Mucosa of rectum (tissue), 2 donors: Measurements from ENCODE around the gene EIF3L.

Source experiments
- H3K27ac ChIP-seq, 2 donors: one replicate each; pipeline ENCODE4 v1.7.0; 2013; ENCODE audit warnings: inconsistent platforms in 2 of 2, low read depth in 2 of 2, low read length in 2 of 2
- H3K27me3 ChIP-seq, 2 donors: one replicate each; pipeline ENCODE4 v1.7.0; 2013; ENCODE audit warnings: low read length in 2 of 2; ENCODE audit not compliant: control insufficient read depth in 2 of 2, insufficient read depth in 2 of 2
- H3K36me3 ChIP-seq, 2 donors: one replicate each; pipeline ENCODE4 v1.7.0; 2013; ENCODE audit warnings: low read length in 2 of 2; ENCODE audit not compliant: control insufficient read depth in 2 of 2, insufficient read depth in 2 of 2
- H3K4me1 ChIP-seq, 2 donors: one replicate each; pipeline ENCODE4 v1.7.0; 2013; ENCODE audit warnings: low read length in 2 of 2, mild to moderate bottlenecking in 1 of 2; ENCODE audit not compliant: control insufficient read depth in 2 of 2, insufficient read depth in 2 of 2
- H3K4me3 ChIP-seq, 2 donors: one replicate each; pipeline ENCODE4 v1.7.0; 2013; ENCODE audit warnings: low read length in 2 of 2
- H3K9ac ChIP-seq, 2 donors: one replicate each; pipeline ENCODE4 v1.7.0; 2013; ENCODE audit warnings: low read length in 2 of 2, low read depth in 1 of 2, mild to moderate bottlenecking in 1 of 2
- H3K9me3 ChIP-seq, 2 donors: one replicate each; pipeline ENCODE4 v1.7.0; 2013; ENCODE audit warnings: low read length in 2 of 2; ENCODE audit not compliant: control insufficient read depth in 2 of 2
- donor health status: healthy.
- donor health status: Normal muscosa, but diverticular disease.

The EIF3L gene

GRCh38 chr22:37913233-37913721, 64.1 kb downstream of the EIF3L start:
- Histone ChIP-seq H3K9me3 (no peaks in the 10 kb centered on the region), H3K27ac (no peak overlapping the region), H3K4me1 (no peaks in the 10 kb centered on the region), H3K27me3 (no peaks in the 10 kb centered on the region), H3K4me3 (no peak overlapping the region), H3K36me3 (peaks cover 21 to 29% of the 10 kb centered on the region in 2 donors), H3K9ac (no peak overlapping the region)

GRCh38 chr22:37916311-37916710, 67.1 kb downstream of the EIF3L start:
- H3K9ac ChIP-seq: no peak overlapping the region
- H3K4me3 ChIP-seq: no peak overlapping the region
- H3K27me3 ChIP-seq: no peaks in the 10 kb centered on the region
- H3K9me3 ChIP-seq: no peaks in the 10 kb centered on the region
- peaks cover 30 to 31% of the 10 kb centered on the region in 2 donors for H3K36me3 ChIP-seq
- H3K4me1 ChIP-seq: no peaks in the 10 kb centered on the region
- H3K27ac ChIP-seq: no peak overlapping the region

- Histone ChIP-seq H3K27me3 (no peaks in the 10 kb centered on the region), H3K27ac (no peak overlapping the region), H3K36me3 (peaks cover 31 to 35% of the 10 kb centered on the region in 2 donors), H3K9me3 (no peaks in the 10 kb centered on the region), H3K4me1 (no peaks in the 10 kb centered on the region), H3K4me3 (no peak overlapping the region), H3K9ac (no peak overlapping the region)
Measured at GRCh38 chr22:37917874-37918548, 68.8 kb downstream of the EIF3L start.

GRCh38 chr22:37918580-37919270, 69.5 kb downstream of the EIF3L start:
- no peak overlapping the region for H3K9ac ChIP-seq
- H3K4me3 ChIP-seq: no peak overlapping the region
- no peaks in the 10 kb centered on the region for H3K27me3 ChIP-seq
- H3K36me3 ChIP-seq: peaks cover 28 to 31% of the 10 kb centered on the region in 2 donors
- no peaks in the 10 kb centered on the region for H3K4me1 ChIP-seq
- no peak overlapping the region for H3K27ac ChIP-seq
- no peaks in the 10 kb centered on the region for H3K9me3 ChIP-seq

GRCh38 chr22:37920126-37920525, 70.9 kb downstream of the EIF3L start:
- no peaks in the 10 kb centered on the region for H3K4me1 ChIP-seq
- H3K9me3 ChIP-seq: no peaks in the 10 kb centered on the region
- no peaks in the 10 kb centered on the region for H3K27me3 ChIP-seq
- no peak overlapping the region for H3K27ac ChIP-seq
- H3K4me3 ChIP-seq: no peak overlapping the region
- H3K36me3 ChIP-seq: peaks cover 29% of the 10 kb centered on the region in 2 donors
- no peak overlapping the region for H3K9ac ChIP-seq

GRCh38 chr22:37922191-37922590, 73.0 kb downstream of the EIF3L start:
- Histone ChIP-seq H3K4me3 (no peak overlapping the region), H3K36me3 (peaks cover 29 to 39% of the 10 kb centered on the region in 2 donors), H3K9ac (no peak overlapping the region), H3K27ac (no peak overlapping the region), H3K9me3 (no peaks in the 10 kb centered on the region), H3K27me3 (no peaks in the 10 kb centered on the region), H3K4me1 (no peaks in the 10 kb centered on the region)

- Histone ChIP-seq H3K9me3 (no peaks in the 10 kb centered on the region), H3K4me3 (no peak overlapping the region), H3K27ac (no peak overlapping the region), H3K9ac (no peak overlapping the region), H3K4me1 (no peaks in the 10 kb centered on the region), H3K27me3 (no peaks in the 10 kb centered on the region), H3K36me3 (peaks cover 22 to 28% of the 10 kb centered on the region in 2 donors)
Measured at GRCh38 chr22:37923927-37924326, 74.7 kb downstream of the EIF3L start.

GRCh38 chr22:37924386-37925065, 75.3 kb downstream of the EIF3L start:
- no peak overlapping the region for H3K27ac ChIP-seq
- H3K36me3 ChIP-seq: peaks cover 25 to 31% of the 10 kb centered on the region in 2 donors
- no peaks in the 10 kb centered on the region for H3K4me1 ChIP-seq
- H3K9me3 ChIP-seq: no peaks in the 10 kb centered on the region
- H3K27me3 ChIP-seq: no peaks in the 10 kb centered on the region
- H3K4me3 ChIP-seq: no peak overlapping the region
- H3K9ac ChIP-seq: no peak overlapping the region

GRCh38 chr22:37925330-37925729, 76.1 kb downstream of the EIF3L start:
- Histone ChIP-seq H3K9ac (no peak overlapping the region), H3K4me3 (no peak overlapping the region), H3K4me1 (no peaks in the 10 kb centered on the region), H3K27me3 (no peaks in the 10 kb centered on the region), H3K36me3 (peaks cover 26 to 31% of the 10 kb centered on the region in 2 donors), H3K9me3 (no peaks in the 10 kb centered on the region), H3K27ac (no peak overlapping the region)

- Histone ChIP-seq H3K27me3 (no peaks in the 10 kb centered on the region), H3K9me3 (no peaks in the 10 kb centered on the region), H3K4me1 (no peaks in the 10 kb centered on the region), H3K9ac (no peak overlapping the region), H3K4me3 (no peak overlapping the region), H3K36me3 (peaks cover 26 to 33% of the 10 kb centered on the region in 2 donors), H3K27ac (no peak overlapping the region)
Measured at GRCh38 chr22:37925767-37926166, 76.5 kb downstream of the EIF3L start.
